ENCODE results near the gene CH25H.

Gene CH25H

DNA sequence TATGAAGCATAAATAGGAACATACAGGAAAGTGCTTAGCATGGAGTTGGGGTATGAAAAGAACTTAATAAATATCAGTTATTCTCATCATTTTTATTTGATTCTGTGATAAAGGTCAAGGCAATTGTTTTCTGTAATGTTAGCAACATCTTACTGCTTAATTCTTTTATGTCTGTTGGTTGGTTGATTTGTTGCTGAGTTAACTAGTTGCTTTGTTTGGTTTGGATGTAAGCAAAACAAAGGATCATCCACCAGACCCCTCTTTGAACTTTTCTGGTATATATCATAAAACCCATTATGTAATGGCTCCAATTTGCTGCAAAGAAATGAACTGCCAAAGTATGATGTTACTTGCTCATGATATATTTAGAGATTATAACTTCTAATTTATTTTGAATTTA lies 44.5 kb downstream of the CH25H start:
- H3K27me3 ChIP-seq (ENCODE audit: control insufficient read depth, insufficient read depth, low read length), result no peaks in the 10 kb centered on the region
- H3K36me3 ChIP-seq (ENCODE audit: control insufficient read depth, insufficient read depth, low read length), result no peaks in the 10 kb centered on the region
- no peaks in the 10 kb centered on the region for H3K4me1 ChIP-seq (ENCODE audit: control insufficient read depth, insufficient read depth, low read length)
- no peaks in the 10 kb centered on the region for H3K9me3 ChIP-seq (ENCODE audit: control insufficient read depth, insufficient read depth, low read length)
- no peak overlapping the region for H3K4me3 ChIP-seq (ENCODE audit: low read depth, low read length)
- H3K9ac ChIP-seq (ENCODE audit: low read depth, low read length), result no peak overlapping the region

DNA sequence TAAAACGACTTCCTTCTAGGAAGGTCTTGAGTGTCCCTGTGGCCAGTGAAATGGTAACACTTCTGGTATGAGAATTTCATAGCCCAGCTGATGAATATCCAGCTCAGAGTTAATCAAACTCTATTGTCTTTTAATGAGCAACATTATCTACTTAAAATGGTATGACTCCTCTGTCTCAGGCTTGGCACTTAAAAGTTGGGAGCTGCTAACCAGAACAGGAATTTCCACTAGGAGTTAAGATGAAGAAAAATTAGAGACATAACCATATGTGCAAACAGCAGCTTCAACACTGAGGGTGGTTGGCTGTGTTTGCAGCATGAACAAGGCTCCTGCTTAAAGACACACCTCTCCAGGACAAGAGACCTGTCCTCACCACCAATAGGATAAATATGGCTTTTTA lies 46.8 kb downstream of the CH25H start:
- Histone ChIP-seq H3K27me3 (ENCODE audit: control insufficient read depth, insufficient read depth, low read length) (no peaks in the 10 kb centered on the region), H3K36me3 (ENCODE audit: control insufficient read depth, insufficient read depth, low read length) (no peaks in the 10 kb centered on the region), H3K9me3 (ENCODE audit: control insufficient read depth, insufficient read depth, low read length) (no peaks in the 10 kb centered on the region), H3K4me1 (ENCODE audit: control insufficient read depth, insufficient read depth, low read length) (no peaks in the 10 kb centered on the region), H3K4me3 (ENCODE audit: low read depth, low read length) (no peak overlapping the region), H3K9ac (ENCODE audit: low read depth, low read length) (no peak overlapping the region)

DNA sequence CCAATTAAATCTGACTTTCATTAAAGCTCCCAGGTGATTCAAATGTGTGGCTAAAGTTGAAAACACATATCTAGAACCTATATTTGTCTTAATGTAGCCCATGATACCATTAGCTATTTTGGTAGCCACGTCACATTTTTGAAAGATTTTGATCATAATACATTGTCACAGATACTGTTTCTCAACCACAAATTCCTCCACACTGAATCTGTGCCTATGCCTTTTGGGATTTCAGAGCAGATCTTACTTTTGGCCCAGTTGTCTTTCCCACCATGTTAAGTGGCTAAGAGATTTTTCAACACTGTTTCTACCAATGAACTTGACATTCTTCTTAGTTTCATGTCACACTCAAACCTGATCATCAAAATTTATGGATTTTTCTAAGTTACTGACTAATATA lies 47.4 kb downstream of the CH25H start:
- no peaks in the 10 kb centered on the region for H3K27me3 ChIP-seq (ENCODE audit: control insufficient read depth, insufficient read depth, low read length)
- H3K36me3 ChIP-seq (ENCODE audit: control insufficient read depth, insufficient read depth, low read length), result no peaks in the 10 kb centered on the region
- H3K4me1 ChIP-seq (ENCODE audit: control insufficient read depth, insufficient read depth, low read length), result no peaks in the 10 kb centered on the region
- no peak overlapping the region for H3K4me3 ChIP-seq (ENCODE audit: low read depth, low read length)
- H3K9me3 ChIP-seq (ENCODE audit: control insufficient read depth, insufficient read depth, low read length), result no peaks in the 10 kb centered on the region
- H3K9ac ChIP-seq (ENCODE audit: low read depth, low read length), result no peak overlapping the region

DNA sequence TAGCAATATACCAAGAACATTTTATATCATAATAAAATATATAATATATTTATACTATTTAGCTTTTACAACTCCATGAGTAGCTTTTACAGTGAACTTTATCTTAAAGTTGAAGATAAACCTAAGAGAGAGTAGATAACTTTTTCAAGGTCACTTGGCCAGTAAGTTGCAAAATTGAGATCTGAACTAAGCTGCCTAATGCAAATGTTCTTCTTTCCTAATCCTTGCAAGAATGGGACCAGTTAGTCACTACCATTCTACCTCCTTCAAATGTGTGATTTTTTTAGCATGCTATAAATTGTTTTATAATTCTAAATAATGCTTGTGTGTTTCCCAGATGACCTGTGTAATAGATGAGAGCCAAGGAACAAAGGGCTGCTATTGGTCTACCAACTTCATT lies 47.8 kb downstream of the CH25H start:
- Histone ChIP-seq H3K4me3 (ENCODE audit: low read depth, low read length) (no peak overlapping the region), H3K9ac (ENCODE audit: low read depth, low read length) (no peak overlapping the region), H3K9me3 (ENCODE audit: control insufficient read depth, insufficient read depth, low read length) (no peaks in the 10 kb centered on the region), H3K4me1 (ENCODE audit: control insufficient read depth, insufficient read depth, low read length) (no peaks in the 10 kb centered on the region), H3K27me3 (ENCODE audit: control insufficient read depth, insufficient read depth, low read length) (no peaks in the 10 kb centered on the region), H3K36me3 (ENCODE audit: control insufficient read depth, insufficient read depth, low read length) (no peaks in the 10 kb centered on the region)

DNA sequence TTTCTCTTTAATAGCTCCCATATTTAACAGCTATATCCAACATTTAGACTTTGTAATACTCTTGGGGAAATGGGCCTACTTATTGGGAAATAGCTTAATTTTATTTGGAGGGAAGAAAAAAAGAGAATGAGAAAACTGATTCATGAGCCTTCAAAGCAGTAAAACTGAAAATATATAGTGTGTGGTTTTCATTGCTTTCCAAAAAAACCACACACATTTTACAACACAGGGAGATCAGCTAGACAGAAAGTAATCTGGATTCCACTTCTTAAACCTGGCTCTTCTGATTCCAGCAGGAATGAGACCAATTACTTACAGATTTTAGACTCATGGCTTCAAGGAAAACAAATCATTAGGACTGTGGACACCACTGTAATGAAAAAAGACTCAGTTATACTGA lies 48.7 kb downstream of the CH25H start:
- no peaks in the 10 kb centered on the region for H3K27me3 ChIP-seq (ENCODE audit: control insufficient read depth, insufficient read depth, low read length)
- H3K9me3 ChIP-seq (ENCODE audit: control insufficient read depth, insufficient read depth, low read length), result no peaks in the 10 kb centered on the region
- no peaks in the 10 kb centered on the region for H3K36me3 ChIP-seq (ENCODE audit: control insufficient read depth, insufficient read depth, low read length)
- no peak overlapping the region for H3K9ac ChIP-seq (ENCODE audit: low read depth, low read length)
- no peaks in the 10 kb centered on the region for H3K4me1 ChIP-seq (ENCODE audit: control insufficient read depth, insufficient read depth, low read length)
- H3K4me3 ChIP-seq (ENCODE audit: low read depth, low read length), result no peak overlapping the region

DNA sequence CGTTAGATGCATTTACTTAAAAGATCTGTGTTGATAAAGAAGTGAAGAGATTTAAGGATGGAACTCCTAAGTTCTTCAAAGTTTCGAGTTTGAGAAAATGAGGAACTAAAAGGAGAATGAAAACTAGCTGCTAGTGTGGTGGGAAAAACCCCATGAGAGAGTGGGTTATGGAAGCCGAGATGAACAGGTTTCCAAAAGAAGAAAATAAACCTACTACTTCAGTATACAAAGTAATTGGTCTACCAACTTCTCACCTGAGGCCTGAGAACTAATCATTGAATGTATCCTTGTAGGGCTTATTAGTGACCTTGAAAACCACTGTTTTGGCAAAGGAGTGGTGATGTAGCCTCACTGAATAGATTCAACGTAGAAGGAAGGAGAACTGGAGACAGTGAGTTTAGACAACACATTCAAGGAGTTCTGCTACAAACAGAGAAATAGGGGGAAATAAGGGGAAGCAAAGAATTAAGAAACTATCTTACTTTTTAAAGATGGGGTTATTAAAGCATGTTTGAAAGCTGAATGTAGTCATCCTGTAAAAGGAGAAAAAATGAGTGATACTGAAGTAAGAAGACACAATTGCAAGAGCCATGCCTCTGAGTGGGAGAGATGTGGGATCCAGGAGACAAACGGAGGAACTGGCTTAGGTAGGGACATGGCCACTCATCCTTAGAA lies 50.8 kb downstream of the CH25H start:
- H3K4me1 ChIP-seq (ENCODE audit: control insufficient read depth, insufficient read depth, low read length), result no peaks in the 10 kb centered on the region
- no peak overlapping the region for H3K4me3 ChIP-seq (ENCODE audit: low read depth, low read length)
- no peaks in the 10 kb centered on the region for H3K27me3 ChIP-seq (ENCODE audit: control insufficient read depth, insufficient read depth, low read length)

More for the DNA sequence above, 50.8 kb downstream of the CH25H start:
- H3K9ac ChIP-seq (ENCODE audit: low read depth, low read length), result no peak overlapping the region
- H3K9me3 ChIP-seq (ENCODE audit: control insufficient read depth, insufficient read depth, low read length), result no peaks in the 10 kb centered on the region
- H3K36me3 ChIP-seq (ENCODE audit: control insufficient read depth, insufficient read depth, low read length), result no peaks in the 10 kb centered on the region
